HCT116 (cell line): ENCODE data around the gene BTBD16. TPM values are rescaled to one million over a fixed set of nuclear protein-coding genes. Genes with fewer than 3 reads are reported as not detected.

Experiments used
- ATAC-seq: fragments of 200-7000 bp; cut with Tn5 transposase; 2 replicates; pipeline ENCODE4 v1.9.1; 2020; ENCODE audit warnings: mild to moderate bottlenecking, moderate library complexity
- BruUV-seq: library from RNA; stranded (reverse); fragments of 400-500 nt; replicated peaks from 2 replicates; lab custom pipeline; 2021; lab: Mats Ljungman, UMichigan
- CTCF ChIA-PET: fragments of 300-600 bp; sonication (Branson Sonifier 250); formaldehyde crosslinking; loops from one replicate; lab custom pipeline; 2021; ENCODE audit warnings: antibody characterized with exemption; lab: Charles Lee
- POLR2A ChIA-PET: fragments of 300-600, 350-600 bp; sonication (Branson Sonifier 250); formaldehyde crosslinking; loops from one replicate; lab custom pipeline; 2021; ENCODE audit warnings: antibody characterized with exemption; lab: Charles Lee
- RAD21 ChIA-PET, 2 experiments: fragments of 300-600 bp; sonication (Branson Sonifier 250); formaldehyde crosslinking; loops; one replicate each; lab custom pipeline; 2023; ENCODE audit warnings: low total read pairs in 2 of 2; ENCODE audit not compliant: uncharacterized antibody in 2 of 2, unreplicated experiment in 2 of 2, low non-redundant PET in 1 of 2; lab: Charles Lee
- DNase-seq: peaks from one replicate; pipeline ENCODE4 v3.0.0-alpha.2; 2010; ENCODE audit warnings: low read depth, low spot score
- H2AFZ ChIP-seq: fragments of 200-600 bp; shearing (Covaris generic), sonication (generic); 2 replicates; pipeline ENCODE4 v1.6.1; 2017; ENCODE audit warnings: low read depth, mixed run types, mixed read lengths, antibody characterized with exemption, low read length; ENCODE audit not compliant: poor library complexity, severe bottlenecking
- H3K27ac ChIP-seq: 2 replicates; pipeline ENCODE4 v1.5.1; 2012; ENCODE audit warnings: low read depth, low read length
- H3K27me3 ChIP-seq: fragments of 200-600 bp; sonication (generic); 2 replicates; pipeline ENCODE4 v1.6.1; 2016; ENCODE audit warnings: mixed run types, low read length, mixed read lengths; ENCODE audit not compliant: insufficient read depth
- H3K36me3 ChIP-seq, 2 experiments: fragments of 200-500 bp in 1 of 2; fragments of 200-600 bp in 1 of 2; sonication (Bioruptor generic) in 1 of 2; sonication (generic) in 1 of 2; 2 replicates each; pipeline versions ENCODE4 v1.5.1 to v1.6.1; 2014 to 2016; ENCODE audit warnings: low read length in 2 of 2, inconsistent platforms in 1 of 2, mixed read lengths in 1 of 2, mixed run types in 1 of 2; ENCODE audit not compliant: insufficient read depth in 2 of 2, control insufficient read depth in 1 of 2
- H3K4me1 ChIP-seq, 2 experiments: fragments of 200-600 bp in 1 of 2; sonication (generic) in 1 of 2; 2 replicates each; pipeline versions ENCODE4 v1.5.1 to v1.6.1; 2012 to 2017; ENCODE audit warnings: low read length in 2 of 2, inconsistent platforms in 1 of 2, mild to moderate bottlenecking in 1 of 2, mixed read lengths in 1 of 2, mixed run types in 1 of 2, moderate library complexity in 1 of 2; ENCODE audit not compliant: insufficient read depth in 2 of 2, control insufficient read depth in 1 of 2
- H3K4me2 ChIP-seq: fragments of 200-600 bp; sonication (generic); 2 replicates; pipeline ENCODE4 v1.6.1; 2017; ENCODE audit warnings: mixed run types, low read length, mixed read lengths
- H3K4me3 ChIP-seq, 2 experiments: fragments of 200-600 bp in 1 of 2; sonication (generic) in 1 of 2; replicated peaks in 1 of 2; 2 replicates each; pipeline ENCODE4 v1.5.1; 2011 to 2016; ENCODE audit warnings: low read length in 2 of 2, control low read depth in 1 of 2, low read depth in 1 of 2, mild to moderate bottlenecking in 1 of 2, mixed read lengths in 1 of 2, mixed run types in 1 of 2
- H3K79me2 ChIP-seq: fragments of 200-600 bp; sonication (generic); 2 replicates; pipeline ENCODE4 v1.6.1; 2017; ENCODE audit warnings: mild to moderate bottlenecking, mixed run types, low read length, moderate library complexity, mixed read lengths; ENCODE audit not compliant: insufficient read depth
- H3K9ac ChIP-seq: fragments of 200-600 bp; sonication (generic); 2 replicates; pipeline ENCODE4 v1.6.1; 2016; ENCODE audit warnings: low read length, mixed read lengths
- H3K9me2 ChIP-seq: fragments of 200-600 bp; sonication (generic), shearing (Covaris generic); 2 replicates; pipeline ENCODE4 v1.6.1; 2017; ENCODE audit warnings: mixed run types, mild to moderate bottlenecking, moderate library complexity; ENCODE audit not compliant: insufficient read depth
- H3K9me3 ChIP-seq, 2 experiments: fragments of 200-500 bp in 1 of 2; fragments of 200-600 bp in 1 of 2; sonication (Bioruptor generic) in 1 of 2; sonication (generic) in 1 of 2; 2 replicates each; pipeline ENCODE4 v1.6.1; 2014 to 2017; ENCODE audit warnings: low read length in 2 of 2, mixed read lengths in 2 of 2, inconsistent platforms in 1 of 2, low read depth in 1 of 2, mild to moderate bottlenecking in 1 of 2, mixed run types in 1 of 2, moderate library complexity in 1 of 2; ENCODE audit not compliant: control insufficient read depth in 1 of 2, insufficient read depth in 1 of 2
- H4K20me1 ChIP-seq: fragments of 200-600 bp; sonication (generic), shearing (Covaris generic); 2 replicates; pipeline ENCODE4 v1.6.1; 2017; ENCODE audit warnings: mixed run types, mild to moderate bottlenecking, moderate library complexity; ENCODE audit not compliant: insufficient read depth
- ATF3 ChIP-seq: IDR thresholded peaks from 2 replicates; pipeline ENCODE4 v1.6.1; 2012
- CBX3 ChIP-seq: IDR thresholded peaks from 2 replicates; pipeline ENCODE4 v1.6.1; 2012; ENCODE audit warnings: low read depth
- CEBPB ChIP-seq: IDR thresholded peaks from 2 replicates; pipeline ENCODE4 v1.6.1; 2012; ENCODE audit warnings: low read depth
- EGR1 ChIP-seq: IDR thresholded peaks from 2 replicates; pipeline ENCODE4 v1.6.1; 2012; ENCODE audit warnings: low read depth
- ELF1 ChIP-seq: IDR thresholded peaks from 2 replicates; pipeline ENCODE4 v1.6.1; 2012; ENCODE audit warnings: low read depth, borderline replicate concordance
- EZH2 ChIP-seq: fragments of 200-600 bp; sonication (generic); IDR thresholded peaks from 2 replicates; pipeline ENCODE4 v1.6.1; 2017; ENCODE audit warnings: antibody characterized with exemption, mixed run types
- EZH2phosphoT487 ChIP-seq: fragments of 200-600 bp; IDR thresholded peaks from 2 replicates; pipeline ENCODE4 v1.6.1; 2018; ENCODE audit warnings: antibody characterized with exemption, borderline replicate concordance
- JUND ChIP-seq: IDR thresholded peaks from 2 replicates; pipeline ENCODE4 v1.6.1; 2012
- MAX ChIP-seq: IDR thresholded peaks from 2 replicates; pipeline ENCODE4 v1.6.1; 2012
- POLR2AphosphoS5 ChIP-seq: IDR thresholded peaks from 2 replicates; pipeline ENCODE4 v1.6.1; 2011; ENCODE audit warnings: mild to moderate bottlenecking, low read depth, low read length, moderate library complexity
- RAD21 ChIP-seq: IDR thresholded peaks from 2 replicates; pipeline ENCODE4 v1.6.1; 2012; ENCODE audit warnings: low read depth, mild to moderate bottlenecking
- SIN3A ChIP-seq: IDR thresholded peaks from 2 replicates; pipeline ENCODE4 v1.6.1; 2012; ENCODE audit warnings: low read depth
- SP1 ChIP-seq: IDR thresholded peaks from 2 replicates; pipeline ENCODE4 v1.6.1; 2012; ENCODE audit warnings: low read depth
- SRF ChIP-seq: IDR thresholded peaks from 2 replicates; pipeline ENCODE4 v1.6.1; 2012; ENCODE audit warnings: low read depth
- TCF7L2 ChIP-seq: IDR thresholded peaks from 2 replicates; pipeline ENCODE4 v1.7.0; 2011; ENCODE audit warnings: borderline replicate concordance, inconsistent platforms; ENCODE audit not compliant: insufficient read depth, insufficient read length; ENCODE audit errors: extremely low read depth
- YY1 ChIP-seq: IDR thresholded peaks from 2 replicates; pipeline ENCODE4 v1.6.1; 2011; ENCODE audit warnings: low read length, low read depth, moderate library complexity, mild to moderate bottlenecking; ENCODE audit not compliant: insufficient replicate concordance; ENCODE audit errors: extremely low read depth
- ZBTB33 ChIP-seq: IDR thresholded peaks from 2 replicates; pipeline ENCODE4 v1.6.1; 2011; ENCODE audit warnings: mild to moderate bottlenecking, low read length, moderate library complexity; ENCODE audit not compliant: insufficient replicate concordance; ENCODE audit errors: extremely low read depth
- ZFX ChIP-seq: fragments of 450-650 bp; IDR thresholded peaks from 2 replicates; pipeline ENCODE4 v1.6.1; 2017
- ZNF274 ChIP-seq: fragments of 200-500 bp; sonication (Bioruptor generic); IDR thresholded peaks from 2 replicates; pipeline ENCODE4 v1.6.1; 2014; ENCODE audit warnings: mild to moderate bottlenecking, low read depth, low read length, inconsistent platforms
- intact Hi-C: fragments of 100-400 bp; cut with micrococcal nuclease; formaldehyde crosslinking; loops from 2 replicates; pipeline ENCODE4 v1.10.0; 2022
- total RNA-seq: library from RNA; stranded (reverse); gene quantifications from one replicate; pipeline ENCODE4 v1.2.1, GENCODE V29; 2021; ENCODE audit not compliant: unreplicated experiment

BTBD16 gene
- total RNA-seq, 1 experiment from 2014 or later: 0.27 TPM

GRCh38 chr10:122221958-122222357, 49.1 kb upstream of the BTBD16 start:
- Histone ChIP-seq H3K9ac (no peak overlapping the region), H3K9me2 (no peaks in the 10 kb centered on the region), H3K79me2 (no peaks in the 10 kb centered on the region), H3K27ac (no peak overlapping the region), H3K9me3 (no peaks in the 10 kb centered on the region), H3K27me3 (no peaks in the 10 kb centered on the region), H4K20me1 (no peaks in the 10 kb centered on the region), H3K4me1 (no peaks in the 10 kb centered on the region), H3K4me2 (no peak overlapping the region)
- ChIA-PET CTCF (no interaction called here), RAD21 (no interaction called here), POLR2A (no interaction called here)
- ATAC-seq: no peak
- no TSS peak for BruUV-seq
- no peak for DNase-seq
- TF ChIP-seq EGR1 (no peak), ATF3 (no peak), MAX (no peak), TCF7L2 (no peak), SIN3A (no peak), SRF (no peak), RAD21 (no peak), ZFX (no peak), ELF1 (no peak), YY1 (no peak), POLR2AphosphoS5 (no peak)
- TF ChIP-seq, all 23 proteins: peak for 0
- Histone ChIP-seq H3K36me3 (peaks cover 0 to under 1% of the 10 kb centered on the region in 2 experiments; a peak in 1 of 4 replicates), H2AFZ (no peak overlapping the region), H3K4me3 (no peak overlapping the region)
- intact Hi-C loops: no loop called here

- CTCF ChIA-PET: no interaction called here
- TF ChIP-seq ATF3 (no peak), SIN3A (no peak), SP1 (no peak), CEBPB (no peak), TCF7L2 (no peak), ZNF274 (no peak), CBX3 (no peak), EZH2phosphoT487 (no peak), MAX (no peak), JUND (no peak), ZBTB33 (no peak), RAD21 (no peak), POLR2AphosphoS5 (no peak), YY1 (no peak), ZFX (no peak), EZH2 (no peak)
Measured at GRCh38 chr10:122222638-122223037, 48.5 kb upstream of the BTBD16 start.

More at GRCh38 chr10:122222638-122223037, 48.5 kb upstream of the BTBD16 start:
- peaks cover 0 to 2% of the 10 kb centered on the region in 2 experiments; a peak in 1 of 4 replicates for H3K36me3 ChIP-seq
- no peak for DNase-seq
- H3K4me2 ChIP-seq: no peak overlapping the region
- no peak overlapping the region for H2AFZ ChIP-seq
- no peaks in the 10 kb centered on the region for H4K20me1 ChIP-seq
- H3K9me3 ChIP-seq: no peaks in the 10 kb centered on the region
- H3K27me3 ChIP-seq: no peaks in the 10 kb centered on the region
- no peak overlapping the region for H3K9ac ChIP-seq
- RAD21 ChIA-PET: no interaction called here
- no peaks in the 10 kb centered on the region for H3K9me2 ChIP-seq
- no peak overlapping the region for H3K4me3 ChIP-seq
- no peak overlapping the region for H3K27ac ChIP-seq
- ATAC-seq: no peak
- no peaks in the 10 kb centered on the region for H3K79me2 ChIP-seq
- H3K4me1 ChIP-seq: no peaks in the 10 kb centered on the region
- intact Hi-C loops: no loop called here
- POLR2A ChIA-PET: no interaction called here
- BruUV-seq: no TSS peak
